Measurements from ENCODE around the gene SEMA3F. TPM values are rescaled to one million over a fixed set of nuclear protein-coding genes. Genes with fewer than 3 reads are reported as not detected.

The SEMA3F gene
- total and polyA plus RNA-seq, 2 experiments from 2014 or later = 2.3 to 67.6 TPM

DNA sequence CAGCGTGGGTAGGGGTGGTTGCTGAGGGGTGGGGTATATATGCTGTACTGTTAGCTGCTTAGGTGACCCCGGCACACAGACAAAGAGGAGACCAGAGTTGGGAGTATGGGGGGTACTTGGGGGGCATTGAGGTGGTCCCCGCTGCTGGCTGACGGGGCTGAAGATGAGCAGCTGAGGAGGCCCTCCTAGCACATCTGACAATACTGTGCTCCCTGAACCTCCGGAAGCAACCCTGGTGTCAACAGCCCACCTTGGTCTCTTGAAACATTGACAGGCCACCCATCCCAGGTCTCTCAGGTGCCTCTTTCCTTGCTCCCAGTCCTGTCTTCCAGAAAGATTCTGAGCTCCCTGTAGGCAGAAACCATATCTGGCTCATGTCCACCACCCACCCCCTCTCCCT lies 19.2 kb upstream of the SEMA3F start (continued):
- no peak for TF ChIP-seq STAT1 (IDR thresholded peaks at IDR 0.05; ENCODE audit: unreplicated experiment)
- TF ChIP-seq POLR2AphosphoS5 (IDR thresholded peaks at IDR 0.05; ENCODE audit: low read depth) = no peak
- no peak for TF ChIP-seq ZNF114 (CRISPR knock-in tag; IDR thresholded peaks at IDR 0.05)
- no peak for TF ChIP-seq EZH2phosphoT487 (IDR thresholded peaks at IDR 0.05; ENCODE audit: unreplicated experiment)
- TF ChIP-seq JUNB (IDR thresholded peaks at IDR 0.05; ENCODE audit: unreplicated experiment) = no peak
- TF ChIP-seq ETS1 (IDR thresholded peaks at IDR 0.05) = no peak

GRCh38 chr3:50136714-50137405 lies 18.3 kb upstream of the SEMA3F start:
- Histone ChIP-seq H3F3A (replicated peaks; ENCODE audit: low read depth) (no peaks in the 10 kb centered on the region), H3K27ac (ENCODE audit: low read depth) (no peak overlapping the region), H3K27me3 (ENCODE audit: insufficient read depth) (no peaks in the 10 kb centered on the region), H3K4me2 (no peak overlapping the region), H3K4me1 (ENCODE audit: insufficient read depth) (peaks cover 23% of the 10 kb centered on the region), H3K36me3 (ENCODE audit: insufficient read depth) (no peaks in the 10 kb centered on the region), H2AFZ (no peak overlapping the region), H3K4me3 (no peak overlapping the region), H3K79me2 (replicated peaks; ENCODE audit: insufficient read depth) (no peaks in the 10 kb centered on the region), H4K20me1 (replicated peaks; ENCODE audit: insufficient read depth) (no peaks in the 10 kb centered on the region), H3K9me2 (ENCODE audit: insufficient read depth) (no peaks in the 10 kb centered on the region)
- TF ChIP-seq ZNF331 (CRISPR knock-in tag; IDR thresholded peaks at IDR 0.05; ENCODE audit: low read depth) = no peak
- no peak for TF ChIP-seq CREB1 (CRISPR knock-in tag; IDR thresholded peaks at IDR 0.05; ENCODE audit: low read depth)
- TF ChIP-seq STAT1 (IDR thresholded peaks at IDR 0.05; ENCODE audit: unreplicated experiment) = no peak
- TF ChIP-seq JUNB (IDR thresholded peaks at IDR 0.05; ENCODE audit: unreplicated experiment) = no peak
- no peak for TF ChIP-seq EZH2 (IDR thresholded peaks at IDR 0.05; ENCODE audit: low read depth, unreplicated experiment)
- no peak for TF ChIP-seq ZNF462 (CRISPR knock-in tag; IDR thresholded peaks at IDR 0.05)
- TF ChIP-seq POLR2AphosphoS5 (IDR thresholded peaks at IDR 0.05; ENCODE audit: low read depth) = no peak
- no peak for TF ChIP-seq REST (IDR thresholded peaks at IDR 0.05; ENCODE audit: unreplicated experiment)
- no peak for TF ChIP-seq CTCF (conservative IDR thresholded peaks at IDR 0.05; ENCODE audit: low read depth in 2 of 2)
- no peak for TF ChIP-seq ZNF114 (CRISPR knock-in tag; IDR thresholded peaks at IDR 0.05)
- no peaks in the 10 kb centered on the region for H3K9me3 Mint-ChIP-seq
- no peaks in the 10 kb centered on the region; the same call in 2 of the 3 replicates for H3K36me3 Mint-ChIP-seq (ENCODE audit: low read depth)
- DNase-seq (ENCODE audit: low spot score) (no peak), ATAC-seq (no peak)
- no peak overlapping the region for H3K4me3 Mint-ChIP-seq
- peaks cover 45% of the 10 kb centered on the region for H3K4me1 Mint-ChIP-seq
- H3K27ac Mint-ChIP-seq = no peak overlapping the region
- H3K27me3 Mint-ChIP-seq (ENCODE audit: insufficient read depth, low read depth, poor library complexity) = peaks cover 33% of the 10 kb centered on the region

All from GM23338 (cell line).